HG03097 (cell line): Measurements from ENCODE around the gene FOXD4L1.
A peak's percentile ranks its signal among the peaks of the same experiment; 100 is the strongest.
"Not testable (repeated sequence)": the region's sequence is repeated elsewhere in the genome, so short reads cannot be mapped to it uniquely, and the experiment has no call there.

Experiments used
- ATAC-seq: cut with Tn5 transposase; IDR thresholded peaks from one replicate; pipeline ENCODE4 v1.9.1; 2021; ENCODE audit not compliant: unreplicated experiment, low FRiP score

The FOXD4L1 gene

GRCh38 chr2:113521492-113521891 is 23.0 kb downstream of the FOXD4L1 start:
- not testable (repeated sequence) for ATAC-seq

GRCh38 chr2:113524986-113525385 is 26.5 kb downstream of the FOXD4L1 start:
- not testable (repeated sequence) for ATAC-seq

DNA sequence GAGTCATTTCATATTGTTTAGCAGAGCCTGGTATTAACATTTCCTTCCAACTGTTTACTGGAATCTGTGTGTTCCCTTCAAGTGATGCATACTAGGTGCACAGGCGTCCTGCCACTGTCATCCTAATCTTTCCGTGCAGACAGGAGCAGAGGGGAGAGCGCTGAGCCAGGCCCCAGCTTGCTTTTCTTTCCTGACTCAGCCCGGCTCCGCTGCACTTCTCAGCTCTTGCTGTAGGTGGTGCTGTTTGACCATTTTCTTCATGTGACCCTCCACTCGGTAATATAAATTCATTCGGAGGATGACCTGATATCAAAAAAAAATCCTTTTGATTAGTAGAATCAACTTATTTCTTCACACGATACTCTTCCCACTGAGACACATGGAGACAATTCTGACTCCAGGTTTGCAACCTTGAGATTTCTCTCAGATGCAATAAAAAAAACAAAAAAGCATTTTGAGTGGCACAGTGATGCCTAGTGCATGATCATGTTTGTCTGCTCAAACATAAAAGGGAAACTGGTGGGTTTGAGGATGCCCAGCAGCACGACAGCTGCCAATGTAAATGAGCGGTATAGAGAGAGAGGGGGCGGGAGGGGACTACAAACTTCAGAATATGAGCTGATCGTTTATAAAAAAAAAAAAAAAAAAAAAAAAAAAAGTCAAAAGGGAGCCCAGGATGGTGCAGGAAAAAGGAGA is 29.0 kb downstream of the FOXD4L1 start:
- ATAC-seq: peak; percentile 79

GRCh38 chr2:113528126-113528525 is 29.7 kb downstream of the FOXD4L1 start:
- ATAC-seq: not testable (repeated sequence)

DNA sequence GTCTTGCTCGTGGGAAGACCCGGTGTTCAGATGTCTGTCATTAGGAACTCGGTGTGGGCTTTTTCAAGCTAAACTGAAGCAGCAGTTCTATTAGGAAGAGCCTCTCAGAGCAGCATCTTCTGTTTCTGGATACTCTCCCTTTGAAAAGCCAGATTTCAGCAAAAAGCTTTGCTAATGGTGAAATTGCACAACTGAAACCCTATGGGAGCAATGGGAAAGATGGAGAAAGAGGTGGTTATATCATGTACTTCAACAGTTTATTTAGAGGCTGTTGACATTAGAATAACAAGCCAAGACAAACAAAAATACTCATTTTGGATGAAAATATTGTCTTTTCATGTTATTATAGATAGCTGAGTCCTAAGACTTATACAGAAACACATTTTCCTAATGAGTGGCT is 30.4 kb downstream of the FOXD4L1 start:
- ATAC-seq: not testable (repeated sequence)

- not testable (repeated sequence) for ATAC-seq
Measured at GRCh38 chr2:113532991-113533390, 34.5 kb downstream of the FOXD4L1 start.

- ATAC-seq: not testable (repeated sequence)
Measured at GRCh38 chr2:113536573-113536972, 38.1 kb downstream of the FOXD4L1 start.

DNA sequence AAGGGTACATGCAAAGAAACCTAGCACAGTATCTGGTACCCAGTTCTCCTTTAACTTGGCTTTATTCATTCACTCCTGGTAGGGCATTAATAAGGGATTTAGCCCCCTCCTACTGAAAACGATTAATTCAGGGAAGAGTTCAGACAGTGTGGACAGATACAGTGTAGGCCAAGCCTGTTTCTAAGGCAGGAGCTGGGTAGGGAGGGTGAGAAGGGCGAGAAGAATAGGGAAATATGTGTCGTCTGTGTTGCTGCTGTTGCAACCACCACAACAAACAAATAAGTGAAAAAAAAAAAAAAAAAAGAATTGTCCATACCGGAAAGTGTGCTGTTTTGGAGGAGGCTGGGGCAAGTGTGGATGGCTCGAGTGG is 42.4 kb downstream of the FOXD4L1 start:
- not testable (repeated sequence) for ATAC-seq

DNA sequence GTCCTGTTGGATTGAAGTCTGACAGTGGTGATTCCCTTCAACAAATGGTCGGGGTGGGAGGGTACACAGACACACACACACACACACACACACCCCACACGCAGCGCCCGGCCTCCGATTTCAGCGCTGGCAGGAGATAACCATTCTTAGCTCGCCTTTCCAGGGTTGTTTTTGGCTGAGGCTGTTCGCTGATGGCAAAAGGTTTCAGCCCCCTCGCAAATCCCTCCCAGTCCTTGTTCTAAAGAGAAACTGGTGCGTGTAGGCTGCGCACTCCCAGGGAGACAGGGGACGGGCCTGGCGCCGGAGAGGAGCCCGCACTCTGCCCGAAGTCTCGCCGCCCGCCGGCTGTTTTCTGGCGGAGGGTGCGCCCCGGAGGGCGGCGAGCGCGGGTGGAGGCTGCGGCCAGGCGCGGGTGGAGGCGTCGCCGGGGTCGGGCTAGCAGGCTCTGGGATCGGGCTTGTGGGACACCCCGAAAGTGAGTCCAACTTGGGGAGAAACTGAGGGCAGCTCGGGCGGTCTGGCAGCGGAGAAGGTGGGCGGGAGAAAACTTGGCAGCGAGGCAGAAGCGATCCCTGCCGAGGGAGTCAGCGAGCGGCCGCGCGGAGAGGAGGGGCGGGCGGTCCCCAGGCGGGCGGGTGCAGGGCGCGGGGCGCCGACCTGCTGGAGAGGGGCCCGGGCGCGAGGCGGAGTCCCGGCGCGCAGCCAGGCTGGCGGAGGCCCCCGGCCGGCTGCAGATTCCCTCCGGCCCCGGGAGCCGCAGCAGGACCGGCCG is 42.9 kb downstream of the FOXD4L1 start:
- not testable (repeated sequence) for ATAC-seq

- not testable (repeated sequence) for ATAC-seq
Measured at GRCh38 chr2:113541976-113542485, 43.6 kb downstream of the FOXD4L1 start.

DNA sequence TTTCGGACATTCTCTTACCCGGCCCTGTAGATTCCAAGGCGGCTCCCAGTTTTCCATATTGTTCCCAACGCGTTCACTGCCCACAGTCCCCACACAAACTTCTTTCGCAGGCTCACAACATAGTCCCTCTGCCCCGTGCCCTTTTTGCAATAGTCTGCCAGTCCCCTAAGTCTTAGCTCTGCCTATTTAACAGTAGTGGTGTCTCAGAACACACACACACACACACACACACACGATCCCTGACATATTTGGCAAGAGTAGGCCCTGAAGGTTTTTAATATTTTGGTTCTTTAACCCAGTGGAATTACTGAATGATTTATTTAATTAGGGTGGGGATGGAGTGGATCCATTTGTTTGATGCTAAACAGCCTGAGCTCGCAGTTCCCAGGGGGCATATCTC is 44.1 kb downstream of the FOXD4L1 start:
- ATAC-seq: not testable (repeated sequence)
